ENCODE measurements around the gene ATG16L1. TPM values are rescaled to one million over a fixed set of nuclear protein-coding genes. Genes with fewer than 3 reads are reported as not detected.

Gene ATG16L1
- total RNA-seq, 1 donor = 11.3 TPM

- no peak for DNase-seq (ENCODE audit: low read depth in 2 of 3, low spot score in 2 of 3)
Observed at GRCh38 chr2:233287871-233288270, 36.4 kb downstream of the ATG16L1 start.

GRCh38 chr2:233288663-233289062 lies 37.2 kb downstream of the ATG16L1 start:
- no peak for DNase-seq (ENCODE audit: low read depth in 2 of 3, low spot score in 2 of 3)

DNA sequence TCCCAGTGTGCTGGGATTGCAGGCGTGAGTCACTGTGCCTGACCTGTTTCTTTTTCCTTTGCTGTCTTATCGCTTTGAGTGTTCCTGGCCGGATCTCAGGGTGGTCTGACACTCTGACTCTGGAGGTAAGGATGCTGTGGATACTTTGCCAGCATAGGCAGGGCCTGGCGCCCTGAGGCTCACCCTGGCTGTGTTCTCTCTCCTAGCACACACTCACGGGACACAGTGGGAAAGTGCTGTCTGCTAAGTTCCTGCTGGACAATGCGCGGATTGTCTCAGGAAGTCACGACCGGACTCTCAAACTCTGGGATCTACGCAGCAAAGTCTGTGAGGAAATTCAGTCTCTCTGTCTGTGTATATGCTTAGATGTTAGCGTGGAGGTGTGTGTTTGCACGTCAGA lies 38.2 kb downstream of the ATG16L1 start:
- no peak for DNase-seq (ENCODE audit: low read depth in 2 of 3, low spot score in 2 of 3)

DNA sequence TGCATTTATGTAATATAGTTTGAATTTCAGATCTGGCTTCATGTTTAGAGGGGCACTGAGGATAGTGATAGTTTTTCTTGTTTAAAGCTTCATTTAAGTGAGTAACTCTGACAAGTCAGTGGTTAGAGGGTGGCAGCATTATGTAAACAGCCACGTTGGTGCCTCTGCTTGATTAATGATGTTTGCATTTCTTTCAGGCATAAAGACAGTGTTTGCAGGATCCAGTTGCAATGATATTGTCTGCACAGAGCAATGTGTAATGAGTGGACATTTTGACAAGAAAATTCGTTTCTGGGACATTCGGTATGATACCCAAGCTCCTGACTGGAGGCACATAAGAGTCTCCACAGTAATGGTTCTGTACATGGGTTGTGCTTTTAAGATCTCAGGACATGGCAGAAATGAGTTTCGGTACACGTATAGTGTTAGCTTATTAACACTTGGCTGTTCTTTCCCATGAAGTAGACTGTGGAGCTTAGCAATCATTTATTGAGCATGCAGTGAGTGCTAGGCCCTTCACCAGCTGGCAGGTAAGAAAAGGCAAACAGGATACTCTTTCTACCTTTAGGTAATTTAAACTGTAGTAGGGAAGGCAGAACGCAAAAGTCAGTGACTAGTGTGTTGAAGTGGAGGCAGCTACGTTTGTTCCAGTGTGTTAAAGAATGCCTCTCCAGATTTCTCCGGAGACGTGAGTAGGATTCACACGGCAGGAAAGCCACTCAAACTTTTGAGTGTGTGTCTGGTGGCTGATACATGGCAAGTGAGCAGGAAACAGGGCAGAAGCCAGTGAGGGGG lies 38.8 kb downstream of the ATG16L1 start:
- DNase-seq (ENCODE audit: low read depth in 2 of 3, low spot score in 2 of 3) = no peak

DNA sequence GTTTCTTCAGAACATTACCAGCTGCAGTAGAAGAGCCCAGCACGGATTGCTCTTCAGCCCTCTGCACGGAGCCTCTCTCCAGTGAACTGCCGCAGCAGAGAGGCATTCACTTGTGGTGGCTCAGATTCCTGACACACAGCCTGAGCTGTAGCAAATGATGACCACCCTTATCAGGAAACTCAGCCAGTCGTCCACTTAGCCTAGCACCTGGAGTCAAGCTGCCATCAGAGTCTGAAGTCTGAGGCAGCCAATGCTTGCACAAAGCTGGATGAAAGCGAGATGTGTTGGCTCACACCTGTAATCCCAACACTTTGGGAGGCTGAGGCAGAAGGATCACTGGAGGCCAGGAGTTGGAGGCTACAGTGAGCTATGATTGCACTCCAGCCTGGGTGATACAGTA lies 44.4 kb downstream of the ATG16L1 start:
- no peak for DNase-seq (ENCODE audit: low read depth in 2 of 3, low spot score in 2 of 3)

GRCh38 chr2:233297076-233297475 lies 45.6 kb downstream of the ATG16L1 start:
- DNase-seq (ENCODE audit: low read depth in 2 of 3, low spot score in 2 of 3) = no peak

DNA sequence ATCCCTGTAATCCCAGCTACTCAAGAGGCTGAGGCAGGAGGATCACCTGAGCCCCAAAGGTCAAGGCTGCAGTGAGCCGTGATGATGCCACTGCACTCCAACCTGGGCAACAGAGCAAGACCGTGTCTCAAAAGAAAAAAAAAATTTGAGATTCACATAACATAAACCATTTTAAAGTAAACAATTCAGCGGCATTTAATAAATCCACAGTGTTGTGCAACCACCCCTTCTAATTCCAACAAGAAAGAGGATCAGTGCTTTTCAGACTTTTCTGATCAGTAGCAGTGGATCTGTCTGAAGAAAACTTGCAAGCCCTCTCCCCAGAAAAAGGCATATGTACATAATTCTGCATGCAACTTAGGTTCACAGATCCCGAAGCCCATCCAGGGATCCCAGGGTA lies 48.9 kb downstream of the ATG16L1 start:
- no peak for DNase-seq (ENCODE audit: low read depth in 2 of 3, low spot score in 2 of 3)

DNA sequence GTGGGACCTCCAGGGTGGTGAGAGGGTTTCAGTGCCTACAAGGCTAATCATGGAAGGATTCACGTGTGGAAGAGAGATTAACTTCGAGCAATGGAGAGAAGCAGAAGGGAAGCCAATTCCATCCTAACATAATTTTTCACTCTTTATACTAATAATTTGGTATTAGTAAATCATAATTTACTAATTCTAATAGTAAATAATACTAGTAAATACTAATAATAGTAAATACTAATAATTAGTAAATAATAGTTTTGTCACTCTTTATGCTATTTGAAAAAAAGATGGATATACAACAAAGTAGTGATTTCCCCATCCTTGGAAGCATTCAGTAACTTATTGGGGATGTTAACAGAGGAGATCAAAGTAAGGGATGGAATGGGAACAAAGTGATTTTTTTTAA lies 49.8 kb downstream of the ATG16L1 start:
- DNase-seq (ENCODE audit: low read depth in 2 of 3, low spot score in 2 of 3) = no peak

- DNase-seq (ENCODE audit: low read depth in 2 of 3, low spot score in 2 of 3) = no peak
Observed at GRCh38 chr2:233301811-233302210, 50.3 kb downstream of the ATG16L1 start.

DNA sequence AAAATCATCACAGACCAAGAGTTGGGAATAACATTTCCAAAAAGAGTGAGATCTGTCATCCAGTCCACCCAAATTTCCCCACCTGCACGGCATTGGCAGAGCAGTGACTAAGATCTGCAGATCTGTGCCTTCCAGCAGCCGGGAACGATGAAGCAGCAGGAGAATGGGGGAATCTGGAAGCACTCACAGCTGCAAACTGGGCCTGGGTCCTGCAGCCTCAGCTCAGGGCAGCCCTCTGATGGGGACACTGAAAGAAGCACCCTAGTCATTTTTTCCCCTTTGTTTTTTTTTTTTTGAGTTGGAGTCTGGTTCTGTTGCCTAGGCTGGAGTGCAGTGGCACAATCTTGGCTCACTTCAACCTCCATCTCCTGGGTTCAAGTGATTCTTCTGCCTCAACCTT lies 51.8 kb downstream of the ATG16L1 start:
- no peak for DNase-seq (ENCODE audit: low read depth in 2 of 3, low spot score in 2 of 3)

DNA sequence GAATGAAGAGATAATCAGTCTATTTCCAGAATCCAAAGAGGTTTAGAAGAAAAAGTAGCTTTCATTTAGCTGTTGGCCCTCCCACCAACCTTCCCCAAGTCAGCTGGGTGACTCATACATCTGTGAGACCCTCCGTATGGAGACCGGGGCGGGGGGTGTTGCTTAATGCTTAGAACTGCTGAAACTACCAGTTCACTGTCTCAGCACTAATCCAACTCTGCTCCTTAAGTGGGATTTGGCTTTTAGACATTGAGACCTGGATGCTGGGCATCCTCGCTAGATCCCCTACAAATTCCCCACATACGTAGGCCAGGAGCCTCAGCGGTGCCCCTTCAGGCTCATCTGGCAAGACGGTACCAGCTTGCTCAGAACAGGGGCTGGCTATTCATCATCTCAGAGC lies 56.1 kb downstream of the ATG16L1 start, which contains the start of gene SAG:
TSS of gene SAG (plus strand) at position 252 of the 400 bp plus-strand sequence. CDS start 1,374 bp downstream, outside the sequence.
- DNase-seq (ENCODE audit: low read depth in 2 of 3, low spot score in 2 of 3) = no peak

DNA sequence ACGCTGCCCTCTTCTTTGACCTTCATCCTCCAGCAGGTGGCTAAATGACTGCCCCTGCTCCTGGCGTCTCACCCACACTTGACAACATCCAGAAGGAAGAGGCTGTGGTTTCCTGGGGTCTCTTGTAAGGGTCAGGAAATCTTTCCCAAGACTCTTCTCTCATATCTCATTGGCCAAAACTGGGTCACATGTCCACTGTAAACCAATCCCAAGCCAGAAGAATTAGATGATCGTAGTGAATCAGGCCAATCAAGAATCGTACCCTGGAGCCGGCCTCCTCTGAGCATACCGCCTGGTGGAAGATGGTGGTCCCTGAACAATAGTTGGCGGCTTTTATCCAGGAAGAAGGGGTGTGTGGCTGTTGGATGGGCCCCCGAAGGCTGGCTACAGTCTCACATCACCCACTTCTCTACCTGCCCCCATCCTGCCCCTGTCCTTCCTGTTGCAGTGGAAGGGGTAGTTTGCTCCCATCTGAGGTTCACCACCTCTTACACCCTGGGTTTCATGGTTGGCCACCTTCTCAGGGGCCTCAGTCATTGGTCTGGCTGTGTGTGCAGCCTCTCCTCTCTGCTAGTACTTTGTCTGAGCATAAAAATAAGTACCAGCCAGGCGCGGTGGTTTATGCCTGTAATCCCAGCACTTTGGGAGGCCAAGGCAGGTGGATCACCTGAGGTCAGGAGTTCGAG lies 59.9 kb downstream of the ATG16L1 start:
- DNase-seq (ENCODE audit: low read depth in 2 of 3, low spot score in 2 of 3) = no peak

DNA sequence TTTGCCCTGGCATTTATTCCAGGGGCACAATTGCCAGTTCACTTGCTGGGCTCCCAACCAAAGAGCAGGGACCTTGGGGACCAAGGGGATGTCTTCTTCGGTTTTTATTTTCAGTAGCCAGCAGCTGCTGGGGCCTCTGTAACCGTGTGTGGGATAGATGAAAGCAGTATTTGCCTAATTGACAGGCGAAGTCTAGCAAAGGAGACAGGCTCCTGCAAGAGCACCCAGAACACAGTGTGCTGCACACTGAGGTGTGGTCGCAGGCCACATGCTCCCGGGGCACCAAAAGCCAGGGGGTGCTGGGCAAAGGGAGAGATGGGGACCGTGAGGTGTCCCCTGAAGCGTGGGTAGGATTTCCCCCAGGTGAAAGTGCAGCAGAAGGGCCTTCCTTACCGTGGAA lies 61.4 kb downstream of the ATG16L1 start:
- no peak for DNase-seq (ENCODE audit: low read depth in 2 of 3, low spot score in 2 of 3)

DNA sequence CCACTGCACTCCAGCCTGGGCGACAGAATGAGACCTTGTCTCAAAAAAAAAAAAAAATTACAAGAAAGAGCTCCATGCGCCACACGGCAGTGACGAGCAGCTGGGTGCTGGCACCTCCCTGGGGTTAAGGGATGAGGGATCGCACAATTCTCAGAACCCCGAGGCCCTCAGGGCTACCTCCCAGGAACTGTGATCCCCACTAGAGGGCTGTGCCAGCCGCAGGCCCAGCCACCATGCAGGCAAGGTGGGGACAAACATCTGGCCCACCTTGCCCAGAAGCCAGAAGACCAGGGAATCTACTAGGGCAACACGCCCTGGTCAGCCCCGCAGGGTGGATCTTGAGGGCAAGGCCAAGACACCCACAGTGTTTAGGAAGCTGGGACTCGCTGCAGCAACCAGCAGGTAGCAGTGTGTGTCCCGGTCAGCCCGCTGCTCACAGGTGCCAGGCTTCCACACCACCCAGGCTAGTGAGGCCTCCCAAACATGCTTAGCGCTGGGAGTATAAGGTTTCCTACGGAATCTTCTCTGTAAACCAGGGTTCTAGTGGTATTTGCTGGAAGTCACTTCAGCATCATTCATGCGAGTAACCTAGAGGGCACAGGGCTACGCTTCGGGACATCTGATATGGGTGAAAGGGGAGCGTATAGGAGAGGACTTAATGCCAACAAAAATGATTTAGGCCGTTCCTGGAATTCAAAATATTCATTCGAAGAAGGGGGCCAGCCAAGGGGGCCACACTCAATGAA lies 62.9 kb downstream of the ATG16L1 start:
- no peak for DNase-seq (ENCODE audit: low read depth in 2 of 3, low spot score in 2 of 3)

- DNase-seq (ENCODE audit: low read depth in 2 of 3, low spot score in 2 of 3) = no peak
Observed at GRCh38 chr2:233317196-233317943, 65.9 kb downstream of the ATG16L1 start.

DNA sequence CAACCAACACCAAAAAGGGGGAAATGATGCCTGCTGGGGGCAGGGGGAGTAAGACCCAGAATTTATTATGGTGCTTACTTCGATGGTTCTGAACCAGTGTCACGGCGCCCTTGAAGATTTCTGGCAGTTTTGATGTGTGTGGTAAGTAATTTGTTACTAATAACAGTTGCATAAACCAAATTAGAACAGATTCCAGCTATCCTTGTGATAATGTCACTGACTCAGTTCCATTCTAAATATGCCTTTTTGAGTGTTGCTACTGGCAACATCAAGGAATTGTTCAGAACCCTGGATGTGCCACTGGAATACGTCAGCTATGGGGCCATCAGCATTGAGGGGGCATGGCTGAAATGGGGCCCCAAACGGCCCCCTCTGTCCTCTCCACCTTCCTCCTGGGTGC lies 67.8 kb downstream of the ATG16L1 start:
- DNase-seq (ENCODE audit: low read depth in 2 of 3, low spot score in 2 of 3) = no peak

GRCh38 chr2:233320470-233320869 lies 69.0 kb downstream of the ATG16L1 start:
- no peak for DNase-seq (ENCODE audit: low read depth in 2 of 3, low spot score in 2 of 3)

- DNase-seq (ENCODE audit: low read depth in 2 of 3, low spot score in 2 of 3) = no peak
Observed at GRCh38 chr2:233321166-233321565, 69.7 kb downstream of the ATG16L1 start.

- DNase-seq (ENCODE audit: low read depth in 2 of 3, low spot score in 2 of 3) = no peak
Observed at GRCh38 chr2:233323851-233324250, 72.4 kb downstream of the ATG16L1 start.

DNA sequence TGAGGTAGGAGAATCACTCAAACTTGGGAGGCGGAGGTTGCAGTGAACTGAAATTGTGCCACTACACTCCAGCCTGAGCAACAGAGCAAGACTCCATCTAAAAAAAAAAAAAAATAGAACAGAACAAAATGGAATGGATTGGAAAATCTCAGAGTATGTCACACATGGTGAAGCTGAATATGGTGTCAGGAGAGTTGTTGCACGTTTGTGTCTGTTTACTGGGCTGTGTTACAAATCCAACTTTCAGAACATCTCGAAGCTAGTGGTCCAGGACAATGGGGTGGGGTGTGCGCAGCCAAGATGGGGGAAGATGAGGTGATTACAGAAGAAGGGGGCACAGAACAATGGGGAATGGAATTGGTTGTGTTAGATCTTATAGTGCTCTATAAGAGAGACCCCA lies 73.8 kb downstream of the ATG16L1 start:
- no peak for DNase-seq (ENCODE audit: low read depth in 2 of 3, low spot score in 2 of 3)

GRCh38 chr2:233325814-233326213 lies 74.3 kb downstream of the ATG16L1 start:
- DNase-seq (ENCODE audit: low read depth in 2 of 3, low spot score in 2 of 3) = no peak

Data from hematopoietic multipotent progenitor cell (in vitro differentiated cells).